HepG2 (cell line): ENCODE data around the gene DNAAF9. TPM values are rescaled to one million over a fixed set of nuclear protein-coding genes. Genes with fewer than 3 reads are reported as not detected.

Experiments used
- ATM ChIP-seq: fragments of 450-650 bp; IDR thresholded peaks from 2 replicates; pipeline ENCODE4 v1.7.1; 2017; ENCODE audit warnings: mild to moderate bottlenecking, borderline replicate concordance
- EP300 ChIP-seq, 3 experiments: sonication (generic) in 1 of 3; formaldehyde crosslinking in 1 of 3; IDR thresholded peaks; 2 replicates each; pipeline versions ENCODE4 v1.5.1 to v1.6.1; 2011 to 2020; ENCODE audit warnings: low read depth in 2 of 3, low read length in 2 of 3, borderline replicate concordance in 1 of 3, improper control_type of control experiment in 1 of 3, mild to moderate bottlenecking in 1 of 3, missing genetic modification reagents in 1 of 3, moderate library complexity in 1 of 3
- FIP1L1 ChIP-seq: fragments of 200-400 bp; formaldehyde crosslinking; IDR thresholded peaks from 2 replicates; pipeline ENCODE4 v1.6.1; 2018; ENCODE audit warnings: low read depth, mild to moderate bottlenecking, low read length, moderate library complexity, borderline replicate concordance; ENCODE audit not compliant: insufficient read depth
- FOXJ3 ChIP-seq: sonication (generic); formaldehyde crosslinking; IDR thresholded peaks from 2 replicates; pipeline ENCODE4 v1.4.0; 2020; ENCODE audit warnings: missing genetic modification reagents, mild to moderate bottlenecking, borderline replicate concordance
- FOXP1 ChIP-seq, 2 experiments: fragments of 450-650 bp in 1 of 2; IDR thresholded peaks; 2 replicates each; pipeline ENCODE4 v1.6.1; 2017 to 2018; ENCODE audit warnings: antibody characterized with exemption in 1 of 2
- HMG20B ChIP-seq: conservative IDR thresholded peaks from 2 replicates; pipeline ENCODE4 v1.6.1; 2016; ENCODE audit warnings: missing genetic modification reagents, missing compliant biosample characterization
- MAFK ChIP-seq, 2 experiments: IDR thresholded peaks in 1 of 2; conservative IDR thresholded peaks in 1 of 2; 2 replicates each; pipeline ENCODE4 v1.6.1; 2011; ENCODE audit warnings: improper control_type of control experiment in 2 of 2, low read length in 2 of 2
- MAZ ChIP-seq, 2 experiments: sonication (generic) in 1 of 2; formaldehyde crosslinking in 1 of 2; IDR thresholded peaks; 2 replicates each; pipeline versions ENCODE4 v1.5.0 to v1.6.1; 2012 to 2020; ENCODE audit warnings: low read depth in 2 of 2, mild to moderate bottlenecking in 2 of 2, borderline replicate concordance in 1 of 2, improper control_type of control experiment in 1 of 2, low read length in 1 of 2, missing genetic modification reagents in 1 of 2, moderate library complexity in 1 of 2
- MED8 ChIP-seq: sonication (generic); formaldehyde crosslinking; IDR thresholded peaks from 2 replicates; pipeline ENCODE4 v1.8.1; 2023; ENCODE audit warnings: mild to moderate bottlenecking, missing genetic modification reagents; ENCODE audit not compliant: insufficient replicate concordance
- MEF2D ChIP-seq: sonication (generic); formaldehyde crosslinking; IDR thresholded peaks from 2 replicates; pipeline ENCODE4 v1.5.1; 2020; ENCODE audit warnings: mild to moderate bottlenecking, missing genetic modification reagents
- MIER3 ChIP-seq: IDR thresholded peaks from 2 replicates; pipeline ENCODE4 v1.6.1; 2016; ENCODE audit warnings: missing compliant biosample characterization, borderline replicate concordance
- MZF1 ChIP-seq: sonication (generic); formaldehyde crosslinking; IDR thresholded peaks from 2 replicates; pipeline ENCODE4 v1.8.1; 2023; ENCODE audit warnings: mild to moderate bottlenecking, missing genetic modification reagents, borderline replicate concordance
- REL ChIP-seq: sonication (generic); formaldehyde crosslinking; conservative IDR thresholded peaks from 2 replicates; pipeline ENCODE4 v1.8.0; 2022; ENCODE audit warnings: mild to moderate bottlenecking, missing genetic modification reagents, moderate library complexity
- REPIN1 ChIP-seq: sonication (generic); formaldehyde crosslinking; IDR thresholded peaks from 2 replicates; pipeline ENCODE4 v1.8.0; 2022; ENCODE audit warnings: missing genetic modification reagents, low read depth, mild to moderate bottlenecking, borderline replicate concordance
- SMARCE1 ChIP-seq: fragments of 450-650 bp; IDR thresholded peaks from 2 replicates; pipeline ENCODE4 v1.6.1; 2017; ENCODE audit warnings: borderline replicate concordance
- SOX6 ChIP-seq, 2 experiments: fragments of 450-650 bp in 1 of 2; sonication (generic) in 1 of 2; formaldehyde crosslinking in 1 of 2; IDR thresholded peaks; 2 replicates each; pipeline versions ENCODE4 v1.4.0 to v1.6.1; 2017 to 2020; ENCODE audit warnings: antibody characterized with exemption in 1 of 2, mild to moderate bottlenecking in 1 of 2, missing genetic modification reagents in 1 of 2
- ZGPAT ChIP-seq: IDR thresholded peaks from 2 replicates; pipeline ENCODE4 v1.6.1; 2016; ENCODE audit warnings: mild to moderate bottlenecking
- ZNF251 ChIP-seq: sonication (generic); formaldehyde crosslinking; IDR thresholded peaks from 2 replicates; pipeline ENCODE4 v1.9.0; 2021; ENCODE audit warnings: mild to moderate bottlenecking, missing genetic modification reagents
- ZNF44 ChIP-seq: sonication (generic); formaldehyde crosslinking; IDR thresholded peaks from 2 replicates; pipeline ENCODE4 v1.5.1; 2020; ENCODE audit warnings: mild to moderate bottlenecking, missing genetic modification reagents
- ZNF512B ChIP-seq: sonication (generic); formaldehyde crosslinking; IDR thresholded peaks from 2 replicates; pipeline ENCODE4 v1.5.1; 2020; ENCODE audit warnings: missing genetic modification reagents, mild to moderate bottlenecking, borderline replicate concordance
- ZNF660 ChIP-seq: sonication (generic); formaldehyde crosslinking; IDR thresholded peaks from 2 replicates; pipeline ENCODE4 v1.5.1; 2020; ENCODE audit warnings: mild to moderate bottlenecking, low read depth, missing genetic modification reagents, borderline replicate concordance
- ZNF841 ChIP-seq: sonication (generic); formaldehyde crosslinking; IDR thresholded peaks from 2 replicates; pipeline ENCODE4 v1.8.1; 2023; ENCODE audit warnings: missing genetic modification reagents, borderline replicate concordance
- polyA plus RNA-seq, 8 experiments: library from polyadenylated mRNA; depleted of rRNA in 3 of 8; stranded (reverse) in 7 of 8; unstranded in 1 of 8; fragments of >200 nt; fragmentation: Illumina TruSeq in 4 of 8; extraction: Trizol in 4 of 8; gene quantifications; 2 replicates each; pipeline versions ENCODE4 v1.2.1 to v1.2.3, GENCODE V29; 2011 to 2016; ENCODE audit warnings: low read depth in 4 of 8, missing spikeins in 1 of 8, mixed read lengths in 1 of 8; ENCODE audit not compliant: insufficient read depth in 1 of 8
- total RNA-seq, 5 experiments: library from RNA; depleted of rRNA; stranded (reverse); fragments of >200 nt; fragmentation: Illumina TruSeq; extraction: Trizol; gene quantifications; 2 replicates each; pipeline ENCODE4 v1.2.3, GENCODE V29; 2016; ENCODE audit warnings: low read depth in 1 of 5
- TF ChIP-seq, protein P1 (sequence below): sonication (generic); formaldehyde crosslinking; IDR thresholded peaks from 2 replicates; pipeline ENCODE4 v1.8.1; 2023; ENCODE audit warnings: missing genetic modification reagents, inconsistent platforms, borderline replicate concordance

The DNAAF9 gene
- total and polyA plus RNA-seq, 2 of the 13 experiments (the other 11 are each of a cell fraction or from before 2014, with no cell fraction given), result 10.5 to 14.9 TPM

GRCh38 chr20:3405696-3406358 is 1.6 kb downstream of the DNAAF9 start (continued):
- TF ChIP-seq ZGPAT (CRISPR knock-in tag) (0 out of 2 replicates have a peak, but pooled peaks have one; percentile 14), EP300 (IDR thresholded peaks at IDR 0.05; ENCODE audit: low read depth in 2 of 2, low read length in 2 of 2) (0 out of 4 replicates have a peak, but pooled peaks of 1 of the 2 experiments have one; percentile 2), EP300 (CRISPR knock-in tag; IDR thresholded peaks at IDR 0.05; ENCODE audit: borderline replicate concordance) (no peak), ZNF44 (no peak), FOXP1 (IDR thresholded peaks at IDR 0.05) (no peak), FOXP1 (CRISPR knock-in tag; IDR thresholded peaks at IDR 0.05) (peak; percentile 26; the same call in 1 of the 2 replicates), HMG20B (CRISPR knock-in tag) (no peak), ZNF251 (no peak), FOXJ3 (CRISPR knock-in tag) (no peak), MED8 (CRISPR knock-in tag) (no peak), MAZ (IDR thresholded peaks at IDR 0.05; ENCODE audit: borderline replicate concordance, low read depth, low read length) (no peak), MAZ (CRISPR knock-in tag; IDR thresholded peaks at IDR 0.05; ENCODE audit: low read depth) (no peak), ZNF841 (CRISPR knock-in tag) (no peak), MZF1 (CRISPR knock-in tag) (no peak), REPIN1 (CRISPR knock-in tag) (no peak), MIER3 (CRISPR knock-in tag) (0 out of 2 replicates have a peak, but pooled peaks have one; percentile 3), SMARCE1 (no peak), ZNF660 (CRISPR knock-in tag) (no peak), SOX6 (IDR thresholded peaks at IDR 0.05) (no peak), SOX6 (CRISPR knock-in tag; IDR thresholded peaks at IDR 0.05) (no peak), MEF2D (CRISPR knock-in tag) (no peak), ATM (no peak), MAFK (conservative IDR thresholded peaks at IDR 0.05 in 1 of 2, IDR thresholded peaks at IDR 0.05 in 1 of 2; ENCODE audit: low read length in 2 of 2) (no peak), REL (CRISPR knock-in tag) (no peak), FIP1L1 (no peak), ZNF512B (CRISPR knock-in tag) (no peak)
- TF ChIP-seq, protein P1, sequence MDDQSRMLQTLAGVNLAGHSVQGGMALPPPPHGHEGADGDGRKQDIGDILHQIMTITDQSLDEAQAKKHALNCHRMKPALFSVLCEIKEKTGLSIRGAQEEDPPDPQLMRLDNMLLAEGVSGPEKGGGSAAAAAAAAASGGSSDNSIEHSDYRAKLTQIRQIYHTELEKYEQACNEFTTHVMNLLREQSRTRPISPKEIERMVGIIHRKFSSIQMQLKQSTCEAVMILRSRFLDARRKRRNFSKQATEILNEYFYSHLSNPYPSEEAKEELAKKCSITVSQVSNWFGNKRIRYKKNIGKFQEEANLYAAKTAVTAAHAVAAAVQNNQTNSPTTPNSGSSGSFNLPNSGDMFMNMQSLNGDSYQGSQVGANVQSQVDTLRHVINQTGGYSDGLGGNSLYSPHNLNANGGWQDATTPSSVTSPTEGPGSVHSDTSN (CRISPR knock-in tag), result no peak
